ENCODE results near the gene FCSK. TPM values are rescaled to one million over a fixed set of nuclear protein-coding genes. Genes with fewer than 3 reads are reported as not detected.
"Not testable (repeated sequence)": the region's sequence is repeated elsewhere in the genome, so short reads cannot be mapped to it uniquely, and the experiment has no call there.

Gene FCSK
- total RNA-seq, 1 donor from 2014 or later: 20.6 TPM

GRCh38 chr16:70523076-70523742, 68.8 kb downstream of the FCSK start, which contains the start of gene COG4:
TSS of gene COG4 (minus strand) at chr16:70523554. CDS start at chr16:70523543, 11 bp downstream.
- no peak for TF ChIP-seq POLR2A (IDR thresholded peaks at IDR 0.05)
- TF ChIP-seq POLR2AphosphoS5 (IDR thresholded peaks at IDR 0.05; ENCODE audit: insufficient read depth in 1 of 2, low read depth in 1 of 2): peak in 1 of 2 donors; percentile 97
- Histone ChIP-seq H3K4me3 (peak within 1 kb of the TSS; percentile 77 to 89), H3K27me3 (no peaks in the 10 kb centered on the region), H3K4me1 (peaks cover 49% of the 10 kb centered on the region), H3K36me3 (peaks cover 0 to 9% of the 10 kb centered on the region in 2 donors), H3K9me3 (no peaks in the 10 kb centered on the region), H3K27ac (peak within 1 kb of the TSS; percentile 82)
- intact Hi-C loops (cut with DNase I): loop anchor here (10.0 kb wide), 2 partner anchors 132 to 232 kb away; no protein-coding TSS in a partner anchor
- no peak for DNase-seq (ENCODE audit: extremely low spot score in 2 of 2)

- Histone ChIP-seq H3K36me3 (peaks cover 0 to 16% of the 10 kb centered on the region in 2 donors), H3K27ac (peak within 1 kb of the TSS; percentile 82), H3K4me3 (peak within 1 kb of the TSS; percentile 77 to 89), H3K9me3 (no peaks in the 10 kb centered on the region), H3K27me3 (no peaks in the 10 kb centered on the region), H3K4me1 (peaks cover 56% of the 10 kb centered on the region)
- TF ChIP-seq CTCF (IDR thresholded peaks at IDR 0.05) (no peak), POLR2A (IDR thresholded peaks at IDR 0.05) (peak in 1 of 2 donors; percentile 35), POLR2AphosphoS5 (IDR thresholded peaks at IDR 0.05; ENCODE audit: insufficient read depth in 1 of 2, low read depth in 1 of 2) (peak; percentile 88 to 94)
- intact Hi-C loops (cut with DNase I): loop anchor here (10.0 kb wide), 2 partner anchors 131 to 231 kb away; no protein-coding TSS in a partner anchor
- peak in 1 of 2 donors; percentile 87 for DNase-seq (ENCODE audit: extremely low spot score in 2 of 2)
Measured at GRCh38 chr16:70523743-70524398, 69.5 kb downstream of the FCSK start, which contains the start of gene SF3B3. TSS of gene SF3B3 (plus strand) at chr16:70523816. CDS start at chr16:70526657, 2,841 bp downstream.

- not testable (repeated sequence) for H3K9me3 ChIP-seq; DNase-seq (ENCODE audit: extremely low spot score in 2 of 2); H3K27me3 ChIP-seq
- Histone ChIP-seq H3K4me1 (peaks cover 61% of the 10 kb centered on the region), H3K36me3 (peaks cover 0 to 19% of the 10 kb centered on the region in 2 donors), H3K4me3 (peak overlapping the region; percentile 77 to 89), H3K27ac (peak overlapping the region; percentile 82)
- intact Hi-C loops (cut with DNase I): loop anchor here (10.0 kb wide), 2 partner anchors 130 to 230 kb away; no protein-coding TSS in a partner anchor
Measured at GRCh38 chr16:70524399-70524825, 70.0 kb downstream of the FCSK start.

GRCh38 chr16:70526403-70526802, 72.0 kb downstream of the FCSK start:
- Histone ChIP-seq H3K4me1 (peaks cover 65% of the 10 kb centered on the region), H3K36me3 (peaks cover 0 to 37% of the 10 kb centered on the region in 2 donors), H3K9me3 (no peaks in the 10 kb centered on the region), H3K27ac (no peak overlapping the region), H3K4me3 (no peak overlapping the region), H3K27me3 (no peaks in the 10 kb centered on the region)
- TF ChIP-seq POLR2AphosphoS5 (IDR thresholded peaks at IDR 0.05; ENCODE audit: insufficient read depth in 1 of 2, low read depth in 1 of 2): no peak
- TF ChIP-seq POLR2A (IDR thresholded peaks at IDR 0.05): no peak
- no peak for TF ChIP-seq CTCF (IDR thresholded peaks at IDR 0.05)
- DNase-seq (ENCODE audit: extremely low spot score in 2 of 2): no peak
- intact Hi-C loops (cut with DNase I): loop anchor here (10.0 kb wide), 2 partner anchors 128 to 228 kb away; no protein-coding TSS in a partner anchor

GRCh38 chr16:70527315-70527996, 73.1 kb downstream of the FCSK start:
- intact Hi-C loops (cut with DNase I): loop anchor here (10.0 kb wide), 2 partner anchors 127 to 227 kb away; no protein-coding TSS in a partner anchor
- Histone ChIP-seq H3K4me3 (no peak overlapping the region), H3K27me3 (no peaks in the 10 kb centered on the region), H3K4me1 (peaks cover 58% of the 10 kb centered on the region), H3K36me3 (peaks cover 0 to 48% of the 10 kb centered on the region in 2 donors), H3K27ac (no peak overlapping the region), H3K9me3 (no peaks in the 10 kb centered on the region)
- no peak for DNase-seq (ENCODE audit: extremely low spot score in 2 of 2)
- no peak for TF ChIP-seq CTCF (IDR thresholded peaks at IDR 0.05)
- TF ChIP-seq POLR2AphosphoS5 (IDR thresholded peaks at IDR 0.05; ENCODE audit: insufficient read depth in 1 of 2, low read depth in 1 of 2): no peak
- TF ChIP-seq POLR2A (IDR thresholded peaks at IDR 0.05): no peak

Data from vagina (tissue), 2 donors.